NB4 (cell line): ENCODE data around the gene ATP5IF1.

ENCODE experiments used
- DNase-seq: peaks from one replicate; pipeline ENCODE4 v3.0.0; 2010; ENCODE audit warnings: low read depth
- H3K4me3 ChIP-seq: one replicate; pipeline ENCODE4 v1.5.1; 2011; ENCODE audit warnings: mild to moderate bottlenecking, low read depth, low read length, moderate library complexity
- CTCF ChIP-seq: IDR thresholded peaks from one replicate; pipeline ENCODE4 v1.5.1; 2012; ENCODE audit warnings: low read depth, low read length
- MAX ChIP-seq: IDR thresholded peaks from 2 replicates; pipeline ENCODE4 v1.6.1; 2011; ENCODE audit warnings: low read depth, low read length
- MYC ChIP-seq: IDR thresholded peaks from 2 replicates; pipeline ENCODE4 v1.6.1; 2011; ENCODE audit warnings: low read depth, low read length
- POLR2A ChIP-seq: IDR thresholded peaks from 2 replicates; pipeline ENCODE4 v1.6.1; 2011; ENCODE audit warnings: mild to moderate bottlenecking; ENCODE audit not compliant: insufficient read length; ENCODE audit errors: extremely low read depth

Gene ATP5IF1

GRCh38 chr1:28259252-28259933, 23.5 kb downstream of the ATP5IF1 start, which contains the start of gene SESN2:
TSS of gene SESN2 (plus strand) at chr1:28259518. CDS start at chr1:28259848, 330 bp downstream.
- TF ChIP-seq MAX = peak; percentile 37
- TF ChIP-seq CTCF = no peak
- TF ChIP-seq MYC = peak; percentile 62
- peak; percentile 80 for TF ChIP-seq POLR2A
- peak; percentile 98 for DNase-seq
- peak within 1 kb of the TSS; percentile 62 for H3K4me3 ChIP-seq

GRCh38 chr1:28259934-28260802, 24.2 kb downstream of the ATP5IF1 start:
- TF ChIP-seq POLR2A = no peak
- TF ChIP-seq CTCF = no peak
- TF ChIP-seq MYC = no peak
- TF ChIP-seq MAX = no peak
- DNase-seq = peak; percentile 51
- H3K4me3 ChIP-seq = peak overlapping the region; percentile 62

DNA sequence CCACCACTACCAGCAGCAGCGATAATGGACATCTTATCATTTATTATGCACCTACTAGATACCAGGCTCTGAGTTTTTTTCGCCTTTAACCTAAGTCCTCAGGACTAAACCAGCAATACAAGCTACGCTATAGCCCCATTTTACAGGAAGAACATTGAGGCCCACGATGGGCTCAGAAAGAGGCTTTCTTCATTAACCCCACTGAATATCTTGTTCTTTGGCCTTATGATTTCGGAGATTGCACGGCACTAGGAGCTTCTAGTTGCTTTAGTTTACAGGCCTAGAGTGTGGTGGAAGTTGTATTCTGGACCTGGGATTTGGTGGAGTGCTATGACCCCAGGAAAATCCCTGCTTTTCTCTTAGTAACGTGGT, 24.9 kb downstream of the ATP5IF1 start:
- DNase-seq = no peak
- H3K4me3 ChIP-seq = peak overlapping the region; percentile 21
- TF ChIP-seq POLR2A = no peak
- TF ChIP-seq MAX = no peak
- TF ChIP-seq MYC = no peak
- no peak for TF ChIP-seq CTCF

DNA sequence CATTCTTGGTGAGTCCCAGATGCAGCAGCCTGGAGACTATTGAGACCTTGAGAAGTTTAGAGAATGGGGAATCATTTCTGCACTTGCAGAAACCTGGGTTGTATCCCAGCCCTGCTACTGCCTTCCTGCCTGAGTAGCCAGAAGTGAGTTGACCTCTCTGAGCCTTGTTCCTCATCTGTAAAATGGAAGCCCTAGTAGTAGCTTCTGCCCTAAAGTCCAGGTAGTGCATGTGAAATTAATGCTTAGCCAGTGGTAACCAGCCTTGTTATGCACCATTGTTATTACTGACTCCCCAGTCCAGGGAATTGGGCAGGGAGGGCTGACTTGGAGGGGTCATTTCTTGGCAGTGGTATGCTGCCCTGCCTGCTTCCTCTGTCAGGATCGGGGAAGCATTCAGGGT, 29.0 kb downstream of the ATP5IF1 start:
- TF ChIP-seq CTCF (no peak), MAX (no peak), MYC (no peak), POLR2A (no peak)

DNA sequence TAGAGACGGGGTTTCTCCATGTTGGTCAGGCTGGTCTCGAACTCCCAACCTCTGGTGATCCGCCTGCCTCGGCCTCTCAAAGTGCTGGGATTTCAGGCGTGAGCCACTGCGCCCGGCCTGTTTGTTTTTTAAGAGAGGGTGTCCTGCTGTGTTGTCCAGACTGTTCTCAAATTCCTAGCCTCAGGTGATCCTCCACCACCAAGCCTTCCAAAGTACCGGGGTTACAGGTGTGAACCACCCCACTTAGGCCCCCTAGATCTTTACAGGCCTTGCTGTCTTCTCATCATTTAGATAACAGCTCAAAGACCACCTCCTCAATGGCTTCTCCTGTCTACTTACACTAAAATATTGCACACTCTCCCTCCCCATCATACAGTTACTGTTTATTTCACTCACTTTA, 29.7 kb downstream of the ATP5IF1 start:
- H3K4me3 ChIP-seq = no peak overlapping the region
- TF ChIP-seq MYC = no peak
- no peak for DNase-seq

More for the DNA sequence above, 29.0 kb downstream of the ATP5IF1 start:
- DNase-seq = no peak
- no peak overlapping the region for H3K4me3 ChIP-seq

DNA sequence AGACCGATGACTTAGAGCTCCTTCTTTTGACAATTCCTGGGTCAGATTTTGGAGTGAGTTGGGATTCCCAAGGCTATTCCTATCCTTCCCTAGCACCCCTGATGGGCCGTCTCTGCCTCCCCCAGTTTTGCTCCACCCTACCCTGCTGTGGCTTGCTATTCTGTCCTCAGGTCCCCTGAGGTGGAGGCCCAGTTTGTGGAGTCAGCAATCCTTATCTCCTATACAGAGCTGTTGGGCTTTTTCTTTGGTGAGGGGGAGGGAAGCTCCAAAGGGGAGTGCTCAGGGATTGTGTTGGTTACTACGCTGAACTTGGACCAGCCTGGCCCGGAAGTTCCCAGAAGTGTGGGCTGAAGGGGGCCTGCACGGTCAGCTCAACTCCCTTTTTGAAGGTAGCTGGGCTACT, 31.0 kb downstream of the ATP5IF1 start:
- H3K4me3 ChIP-seq = no peak overlapping the region
- DNase-seq = no peak
- no peak for TF ChIP-seq MYC
- TF ChIP-seq POLR2A = no peak
- TF ChIP-seq CTCF = no peak
- TF ChIP-seq MAX = no peak
